Fibroblast of lung (primary cell): Measurements from ENCODE around the gene USP31. TPM values are rescaled to one million over a fixed set of nuclear protein-coding genes. Genes with fewer than 3 reads are reported as not detected.

Source experiments
- DNase-seq, 2 donors: peaks; one replicate each; pipeline versions ENCODE4 v3.0.0 to v3.0.0-alpha.2; 2010; ENCODE audit warnings: low read depth in 2 of 2
- H2AFZ ChIP-seq: 2 replicates; pipeline ENCODE4 v1.5.1; 2012; ENCODE audit warnings: low read length, control low read depth, inconsistent platforms
- H3K27ac ChIP-seq: 2 replicates; pipeline ENCODE4 v1.5.1; 2011; ENCODE audit warnings: low read length, control low read depth; ENCODE audit not compliant: insufficient read depth
- H3K27me3 ChIP-seq: 2 replicates; pipeline ENCODE4 v1.5.1; 2011; ENCODE audit warnings: mild to moderate bottlenecking, low read length; ENCODE audit not compliant: control insufficient read depth, insufficient read depth
- H3K36me3 ChIP-seq: 2 replicates; pipeline ENCODE4 v1.5.1; 2011; ENCODE audit warnings: low read length; ENCODE audit not compliant: control insufficient read depth, insufficient read depth
- H3K4me1 ChIP-seq: 2 replicates; pipeline ENCODE4 v1.5.1; 2011; ENCODE audit warnings: low read length; ENCODE audit not compliant: control insufficient read depth, insufficient read depth; ENCODE audit errors: extremely low read depth
- H3K4me2 ChIP-seq: 2 replicates; pipeline ENCODE4 v1.5.1; 2011; ENCODE audit warnings: low read length, control low read depth; ENCODE audit not compliant: insufficient read depth; ENCODE audit errors: extremely low read depth
- H3K4me3 ChIP-seq, 4 experiments: fragments of 200-600 bp in 1 of 4; sonication (generic) in 1 of 4; replicated peaks in 1 of 4; 2 replicates each; pipeline ENCODE4 v1.5.1; 2011 to 2016; ENCODE audit warnings: low read length in 4 of 4, low read depth in 3 of 4, mild to moderate bottlenecking in 3 of 4, control low read depth in 2 of 4, inconsistent platforms in 1 of 4, mixed read lengths in 1 of 4; ENCODE audit not compliant: insufficient read depth in 1 of 4; ENCODE audit errors: control extremely low read depth in 1 of 4
- H3K79me2 ChIP-seq: 2 replicates; pipeline ENCODE4 v1.5.1; 2012; ENCODE audit warnings: mild to moderate bottlenecking, low read length, inconsistent platforms; ENCODE audit not compliant: control insufficient read depth, insufficient read depth
- H3K9ac ChIP-seq: 2 replicates; pipeline ENCODE4 v1.5.1; 2011; ENCODE audit warnings: mild to moderate bottlenecking, low read length, control low read depth; ENCODE audit not compliant: insufficient read depth
- H3K9me3 ChIP-seq: 2 replicates; pipeline ENCODE4 v1.5.1; 2012; ENCODE audit warnings: low read depth, low read length; ENCODE audit not compliant: control insufficient read depth, insufficient read depth
- H4K20me1 ChIP-seq: 2 replicates; pipeline ENCODE4 v1.5.1; 2011; ENCODE audit warnings: low read length; ENCODE audit not compliant: control insufficient read depth, insufficient read depth; ENCODE audit errors: extremely low read depth
- EZH2 ChIP-seq: IDR thresholded peaks from 2 replicates; pipeline ENCODE4 v1.5.1; 2012; ENCODE audit warnings: low read length, control low read depth, mild to moderate bottlenecking; ENCODE audit errors: missing control alignments
- polyA plus RNA-seq, 2 donors: library from polyadenylated mRNA; depleted of rRNA in 1 of 2; stranded (reverse) in 1 of 2; unstranded in 1 of 2; fragments of >200 nt; gene quantifications; 2 replicates each; pipeline ENCODE4 v1.2.1, GENCODE V29; 2011 to 2012; ENCODE audit warnings: missing spikeins in 1 of 2
- total RNA-seq: library from RNA; depleted of rRNA; stranded (reverse); fragments of >200 nt; gene quantifications from 2 replicates; pipeline ENCODE4 v1.2.1, GENCODE V29; 2014
- TF ChIP-seq, protein P1 (sequence below), 2 donors: IDR thresholded peaks in 1 of 2; conservative IDR thresholded peaks in 1 of 2; 1 replicate in 1 of 2; 2 replicates in 1 of 2; pipeline ENCODE4 v1.5.1; 2011 to 2012; ENCODE audit warnings: low read length in 2 of 2, control low read depth in 1 of 2, inconsistent platforms in 1 of 2, low read depth in 1 of 2, mild to moderate bottlenecking in 1 of 2

Gene USP31
- total and polyA plus RNA-seq, 2 donors (not counting 1 experiment from before 2014, with no cell fraction given): 4.8 to 5.8 TPM

DNA sequence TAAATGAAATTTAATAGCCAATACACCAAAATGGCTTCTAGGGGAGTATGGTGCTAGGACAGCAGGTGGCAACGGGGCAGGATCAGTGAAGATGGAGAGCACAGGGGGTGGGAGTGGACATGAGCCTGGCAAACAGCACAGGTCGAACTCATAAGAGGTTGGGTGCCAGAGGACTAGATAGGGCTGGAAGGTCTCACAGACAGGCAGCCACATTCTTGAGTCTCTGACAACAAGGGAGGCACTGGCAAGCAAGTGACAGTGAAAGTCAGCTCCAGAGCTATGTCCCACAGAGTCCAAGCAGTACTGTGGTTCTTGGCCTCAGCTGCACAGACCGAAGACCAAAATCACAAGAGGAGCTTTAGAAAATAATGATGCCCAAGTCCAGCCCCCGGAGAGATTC lies 61.2 kb downstream of the USP31 start:
- H3K4me1 ChIP-seq: no peaks in the 10 kb centered on the region
- no peak for TF ChIP-seq EZH2
- TF ChIP-seq, protein P1, sequence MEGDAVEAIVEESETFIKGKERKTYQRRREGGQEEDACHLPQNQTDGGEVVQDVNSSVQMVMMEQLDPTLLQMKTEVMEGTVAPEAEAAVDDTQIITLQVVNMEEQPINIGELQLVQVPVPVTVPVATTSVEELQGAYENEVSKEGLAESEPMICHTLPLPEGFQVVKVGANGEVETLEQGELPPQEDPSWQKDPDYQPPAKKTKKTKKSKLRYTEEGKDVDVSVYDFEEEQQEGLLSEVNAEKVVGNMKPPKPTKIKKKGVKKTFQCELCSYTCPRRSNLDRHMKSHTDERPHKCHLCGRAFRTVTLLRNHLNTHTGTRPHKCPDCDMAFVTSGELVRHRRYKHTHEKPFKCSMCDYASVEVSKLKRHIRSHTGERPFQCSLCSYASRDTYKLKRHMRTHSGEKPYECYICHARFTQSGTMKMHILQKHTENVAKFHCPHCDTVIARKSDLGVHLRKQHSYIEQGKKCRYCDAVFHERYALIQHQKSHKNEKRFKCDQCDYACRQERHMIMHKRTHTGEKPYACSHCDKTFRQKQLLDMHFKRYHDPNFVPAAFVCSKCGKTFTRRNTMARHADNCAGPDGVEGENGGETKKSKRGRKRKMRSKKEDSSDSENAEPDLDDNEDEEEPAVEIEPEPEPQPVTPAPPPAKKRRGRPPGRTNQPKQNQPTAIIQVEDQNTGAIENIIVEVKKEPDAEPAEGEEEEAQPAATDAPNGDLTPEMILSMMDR (conservative IDR thresholded peaks at IDR 0.05 in 1 of 2, IDR thresholded peaks at IDR 0.05 in 1 of 2; ENCODE audit: low read depth in 1 of 2, low read length in 2 of 2): no peak
- H3K79me2 ChIP-seq: no peaks in the 10 kb centered on the region
- no peak overlapping the region for H3K9ac ChIP-seq
- no peak overlapping the region for H2AFZ ChIP-seq
- H3K27me3 ChIP-seq: no peaks in the 10 kb centered on the region
- no peaks in the 10 kb centered on the region for H3K9me3 ChIP-seq
- no peak overlapping the region for H3K27ac ChIP-seq
- peaks cover 2% of the 10 kb centered on the region for H3K36me3 ChIP-seq
- no peak for DNase-seq
- no peak overlapping the region for H3K4me3 ChIP-seq
- no peaks in the 10 kb centered on the region for H4K20me1 ChIP-seq
- H3K4me2 ChIP-seq: no peak overlapping the region

GRCh38 chr16:23085949-23086348 lies 63.3 kb downstream of the USP31 start:
- H3K4me3 ChIP-seq: no peak overlapping the region
- H4K20me1 ChIP-seq: no peaks in the 10 kb centered on the region
- TF ChIP-seq, protein P1 (conservative IDR thresholded peaks at IDR 0.05 in 1 of 2, IDR thresholded peaks at IDR 0.05 in 1 of 2; ENCODE audit: low read depth in 1 of 2, low read length in 2 of 2): no peak
- no peaks in the 10 kb centered on the region for H3K4me1 ChIP-seq
- no peaks in the 10 kb centered on the region for H3K27me3 ChIP-seq
- no peak overlapping the region for H3K4me2 ChIP-seq
- no peak overlapping the region for H2AFZ ChIP-seq
- peaks cover 2% of the 10 kb centered on the region for H3K36me3 ChIP-seq
- DNase-seq: no peak
- H3K9ac ChIP-seq: no peak overlapping the region
- H3K79me2 ChIP-seq: no peaks in the 10 kb centered on the region
- H3K9me3 ChIP-seq: no peaks in the 10 kb centered on the region
- no peak overlapping the region for H3K27ac ChIP-seq

GRCh38 chr16:23082161-23082788 lies 67.0 kb downstream of the USP31 start:
- Histone ChIP-seq H3K36me3 (peaks cover 2% of the 10 kb centered on the region), H3K27me3 (no peaks in the 10 kb centered on the region), H3K4me3 (no peak overlapping the region), H3K9me3 (no peaks in the 10 kb centered on the region), H3K9ac (no peak overlapping the region), H3K4me1 (no peaks in the 10 kb centered on the region), H4K20me1 (no peaks in the 10 kb centered on the region), H3K79me2 (no peaks in the 10 kb centered on the region), H3K27ac (no peak overlapping the region), H2AFZ (no peak overlapping the region), H3K4me2 (no peak overlapping the region)
- no peak for TF ChIP-seq EZH2
- TF ChIP-seq, protein P1 (conservative IDR thresholded peaks at IDR 0.05 in 1 of 2, IDR thresholded peaks at IDR 0.05 in 1 of 2; ENCODE audit: low read depth in 1 of 2, low read length in 2 of 2): no peak
- DNase-seq: peak in 1 of 2 donors; percentile 23
